GM12892 (cell line): ENCODE data around the gene OIT3.

Experiments used
- POLR2A ChIP-seq: IDR thresholded peaks from 2 replicates; pipeline ENCODE4 v1.6.1; 2011; ENCODE audit warnings: low read depth, low read length, control low read depth
- POLR2AphosphoS5 ChIP-seq: IDR thresholded peaks from 2 replicates; pipeline ENCODE4 v1.6.1; 2011; ENCODE audit warnings: low read depth, low read length, control low read depth

DNA sequence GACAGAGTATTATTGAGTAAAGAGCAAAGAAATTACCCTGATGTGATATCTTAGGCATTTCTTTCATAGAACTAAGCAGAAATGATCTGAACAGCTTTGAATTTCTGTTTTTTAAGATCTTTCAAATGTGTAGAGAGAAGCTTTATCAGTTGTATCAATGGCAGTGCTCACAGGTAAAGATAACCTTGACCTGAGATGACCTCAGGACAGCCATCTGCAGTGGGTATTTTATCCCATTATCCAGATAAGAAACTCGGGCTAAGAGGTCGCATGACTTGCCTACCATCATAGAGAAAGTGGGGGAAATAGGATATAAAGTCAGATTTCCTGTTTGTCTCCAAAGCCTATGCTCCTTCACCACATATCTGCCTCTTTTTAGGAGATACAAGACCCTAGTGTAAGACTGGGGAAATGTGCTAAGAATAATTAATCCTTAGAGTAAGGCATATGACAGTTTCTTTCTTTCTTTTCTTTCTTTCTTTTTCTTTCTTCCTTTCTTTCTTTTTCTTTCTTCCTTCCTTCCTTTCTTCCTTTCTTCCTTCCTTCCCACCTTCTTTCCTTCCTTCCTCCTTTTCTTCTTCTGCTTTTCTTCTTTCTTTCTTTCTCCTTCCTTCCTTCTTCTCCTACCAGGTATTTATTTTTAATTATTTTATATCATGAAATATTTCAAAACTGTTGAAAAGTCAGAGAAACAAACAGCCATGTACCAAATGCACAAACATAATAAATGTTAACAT lies 50.1 kb downstream of the OIT3 start:
- no peak for TF ChIP-seq POLR2A
- TF ChIP-seq POLR2AphosphoS5, result no peak
